Measurements from ENCODE around the gene GLB1L. TPM values are rescaled to one million over a fixed set of nuclear protein-coding genes. Genes with fewer than 3 reads are reported as not detected.

The GLB1L gene
- polyA plus RNA-seq, 1 donor (not counting 4 experiments of a cell fraction or from before 2014, with no cell fraction given): 5.2 TPM

DNA sequence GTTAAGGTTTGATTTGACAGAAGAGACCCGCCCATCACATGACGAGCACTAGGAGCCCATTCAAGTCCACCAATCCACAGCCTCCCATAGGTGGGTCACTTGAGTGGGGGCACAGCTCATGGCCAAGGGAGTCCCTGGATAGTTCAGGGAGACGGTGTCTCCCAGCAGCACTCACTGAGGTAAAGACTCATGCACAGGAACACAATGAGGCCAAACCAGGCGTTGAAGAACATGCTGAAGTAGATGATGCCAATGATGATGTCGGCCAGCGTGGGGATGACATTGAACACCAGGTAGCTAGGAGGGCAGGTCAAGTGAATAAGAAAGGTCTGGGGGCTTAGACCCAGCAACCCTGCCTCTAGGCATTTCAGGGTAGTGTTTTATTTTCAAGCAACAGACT is 30.5 kb downstream of the GLB1L start:
- TF ChIP-seq, protein P1, sequence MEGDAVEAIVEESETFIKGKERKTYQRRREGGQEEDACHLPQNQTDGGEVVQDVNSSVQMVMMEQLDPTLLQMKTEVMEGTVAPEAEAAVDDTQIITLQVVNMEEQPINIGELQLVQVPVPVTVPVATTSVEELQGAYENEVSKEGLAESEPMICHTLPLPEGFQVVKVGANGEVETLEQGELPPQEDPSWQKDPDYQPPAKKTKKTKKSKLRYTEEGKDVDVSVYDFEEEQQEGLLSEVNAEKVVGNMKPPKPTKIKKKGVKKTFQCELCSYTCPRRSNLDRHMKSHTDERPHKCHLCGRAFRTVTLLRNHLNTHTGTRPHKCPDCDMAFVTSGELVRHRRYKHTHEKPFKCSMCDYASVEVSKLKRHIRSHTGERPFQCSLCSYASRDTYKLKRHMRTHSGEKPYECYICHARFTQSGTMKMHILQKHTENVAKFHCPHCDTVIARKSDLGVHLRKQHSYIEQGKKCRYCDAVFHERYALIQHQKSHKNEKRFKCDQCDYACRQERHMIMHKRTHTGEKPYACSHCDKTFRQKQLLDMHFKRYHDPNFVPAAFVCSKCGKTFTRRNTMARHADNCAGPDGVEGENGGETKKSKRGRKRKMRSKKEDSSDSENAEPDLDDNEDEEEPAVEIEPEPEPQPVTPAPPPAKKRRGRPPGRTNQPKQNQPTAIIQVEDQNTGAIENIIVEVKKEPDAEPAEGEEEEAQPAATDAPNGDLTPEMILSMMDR (optimal IDR thresholded peaks at IDR 0.05 in 1 of 3, IDR thresholded peaks at IDR 0.05 in 1 of 3, conservative IDR thresholded peaks at IDR 0.05 in 1 of 3; ENCODE audit: extremely low read depth in 1 of 3, insufficient read depth in 2 of 3, low read length in 3 of 3): no peak
- Histone ChIP-seq H3K36me3 (ENCODE audit: control insufficient read depth in 2 of 2, extremely low read depth in 1 of 2, insufficient read depth in 2 of 2, low read length in 2 of 2) (peaks cover 11 to 25% of the 10 kb centered on the region in 2 experiments), H3K4me3 (ENCODE audit: control insufficient read depth in 2 of 3, extremely low read depth in 1 of 3, insufficient read depth in 2 of 3, low read depth in 1 of 3, low read length in 3 of 3) (no peak overlapping the region), H3K27me3 (ENCODE audit: control insufficient read depth, extremely low read depth, insufficient read depth, low read length) (no peaks in the 10 kb centered on the region), H3K27ac (ENCODE audit: control insufficient read depth, insufficient read depth, low read length) (no peak overlapping the region), H2AFZ (ENCODE audit: control insufficient read depth, low read length) (no peak overlapping the region), H3K9me1 (ENCODE audit: control insufficient read depth, extremely low read depth, insufficient read depth, low read length) (no peaks in the 10 kb centered on the region), H4K20me1 (ENCODE audit: control insufficient read depth, extremely low read depth, insufficient read depth, low read length) (no peaks in the 10 kb centered on the region), H3K4me1 (ENCODE audit: control insufficient read depth, extremely low read depth, insufficient read depth, low read length) (peaks cover 18% of the 10 kb centered on the region), H3K79me2 (ENCODE audit: control insufficient read depth, insufficient read depth, low read length) (no peaks in the 10 kb centered on the region), H3K4me2 (ENCODE audit: control insufficient read depth, extremely low read depth, insufficient read depth, low read depth, low read length) (no peak overlapping the region), H3K9ac (ENCODE audit: control insufficient read depth, extremely low read depth, insufficient read depth, low read length) (no peak overlapping the region), H3K9me3 (ENCODE audit: control insufficient read depth, low read depth, low read length) (no peaks in the 10 kb centered on the region)
- no peak for DNase-seq (ENCODE audit: low read depth, low spot score)
- no peak for FAIRE-seq
- dilution Hi-C loops (cut with MboI; ENCODE audit: extremely low pct_ligation_motif_present, low sequenced_read_pairs): no loop called here

GRCh38 chr2:219214141-219214540 is 31.1 kb downstream of the GLB1L start:
- Histone ChIP-seq H3K9me3 (ENCODE audit: control insufficient read depth, low read depth, low read length) (no peaks in the 10 kb centered on the region), H3K27ac (ENCODE audit: control insufficient read depth, insufficient read depth, low read length) (no peak overlapping the region), H3K4me3 (ENCODE audit: control insufficient read depth in 2 of 3, extremely low read depth in 1 of 3, insufficient read depth in 2 of 3, low read depth in 1 of 3, low read length in 3 of 3) (no peak overlapping the region), H3K27me3 (ENCODE audit: control insufficient read depth, extremely low read depth, insufficient read depth, low read length) (no peaks in the 10 kb centered on the region), H3K36me3 (ENCODE audit: control insufficient read depth in 2 of 2, extremely low read depth in 1 of 2, insufficient read depth in 2 of 2, low read length in 2 of 2) (peaks cover 12 to 27% of the 10 kb centered on the region in 2 experiments), H2AFZ (ENCODE audit: control insufficient read depth, low read length) (no peak overlapping the region), H3K4me2 (ENCODE audit: control insufficient read depth, extremely low read depth, insufficient read depth, low read depth, low read length) (no peak overlapping the region), H4K20me1 (ENCODE audit: control insufficient read depth, extremely low read depth, insufficient read depth, low read length) (no peaks in the 10 kb centered on the region), H3K4me1 (ENCODE audit: control insufficient read depth, extremely low read depth, insufficient read depth, low read length) (peaks cover 18% of the 10 kb centered on the region), H3K9ac (ENCODE audit: control insufficient read depth, extremely low read depth, insufficient read depth, low read length) (no peak overlapping the region), H3K79me2 (ENCODE audit: control insufficient read depth, insufficient read depth, low read length) (no peaks in the 10 kb centered on the region), H3K9me1 (ENCODE audit: control insufficient read depth, extremely low read depth, insufficient read depth, low read length) (no peaks in the 10 kb centered on the region)
- TF ChIP-seq, protein P1 (optimal IDR thresholded peaks at IDR 0.05 in 1 of 3, IDR thresholded peaks at IDR 0.05 in 1 of 3, conservative IDR thresholded peaks at IDR 0.05 in 1 of 3; ENCODE audit: extremely low read depth in 1 of 3, insufficient read depth in 2 of 3, low read length in 3 of 3): no peak
- no peak for TF ChIP-seq EZH2 (IDR thresholded peaks at IDR 0.05; ENCODE audit: low read length)
- dilution Hi-C loops (cut with MboI; ENCODE audit: extremely low pct_ligation_motif_present, low sequenced_read_pairs): no loop called here
- DNase-seq (ENCODE audit: low read depth, low spot score) (no peak), FAIRE-seq (no peak)
